ENCODE measurements around the gene CA5A. TPM values are rescaled to one million over a fixed set of nuclear protein-coding genes. Genes with fewer than 3 reads are reported as not detected.

The CA5A gene
- total RNA-seq, 8 experiments from 2014 or later = 0.05 to 0.52 (median 0.17) TPM; not detected in 1

- peaks cover 14 to 29% of the 10 kb centered on the region in 2 donors for H3K4me1 ChIP-seq (replicated peaks in 1 of 2)
- H3K4me3 ChIP-seq = no peak overlapping the region
- no peak for ATAC-seq (replicated peaks in 6 of 8)
- 33 to 100% (median 100%) methylated on average over 1 to 3 of the region's 5 CpGs; no CpG with 5 or more reads in 3 of the 10 experiments for WGBS, 10 experiments
- in situ Hi-C loops (cut with MboI; ENCODE audit: low pct_unique_long_range_greater_than_20kb in 2 of 9, low sequenced_read_pairs in 9 of 9, unreplicated experiment in 9 of 9) = loop anchor here in 1 of 9 experiments (25.0 kb wide), 1 partner anchor 577 kb away; no protein-coding TSS in a partner anchor
- no peak overlapping the region for H3K27ac ChIP-seq
These were observed 24.0 kb upstream of the CA5A start for GRCh38 chr16:87960296-87960695.

DNA sequence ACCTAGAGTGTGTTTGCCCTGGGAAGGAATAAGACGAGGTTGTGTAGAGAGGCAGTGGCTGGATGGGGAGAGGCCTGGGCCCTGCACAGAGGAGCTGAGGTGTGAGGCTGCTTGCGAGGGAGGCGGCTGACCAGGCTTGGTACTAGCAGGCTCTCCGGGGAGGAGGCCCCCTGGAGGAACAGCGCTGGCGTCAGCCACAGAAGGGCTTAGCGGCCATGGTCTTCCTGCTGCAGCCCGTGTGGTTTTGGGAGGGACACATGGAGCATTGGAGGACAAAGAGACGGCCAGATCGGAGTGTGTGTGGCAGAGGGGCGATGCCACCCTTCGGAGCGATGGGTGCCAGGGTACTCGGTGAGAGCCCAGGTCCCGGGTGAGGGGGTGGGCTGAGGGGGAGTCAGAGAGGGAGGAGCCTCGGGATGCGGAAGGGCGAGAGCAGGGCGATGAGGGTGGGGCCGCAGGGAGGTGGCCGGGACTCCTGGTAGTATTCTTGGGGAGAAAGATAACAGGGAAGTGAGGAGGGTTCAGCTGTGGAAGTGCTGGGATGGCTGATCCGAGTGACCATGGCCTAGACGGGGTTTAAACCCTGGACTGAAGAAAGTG is 23.2 kb upstream of the CA5A start:
- Histone ChIP-seq H3K4me3 (no peak overlapping the region), H3K27ac (no peak overlapping the region), H3K4me1 (replicated peaks in 1 of 2) (peaks cover 14 to 29% of the 10 kb centered on the region in 2 donors)
- ATAC-seq (replicated peaks in 6 of 8) = peak in 1 of 8 experiments; percentile 3
- WGBS, 10 experiments = 40 to 100% (median 96%) methylated on average over 1 to 5 of the region's 23 CpGs; no CpG with 5 or more reads in 3 of the 10 experiments
- in situ Hi-C loops (cut with MboI; ENCODE audit: low pct_unique_long_range_greater_than_20kb in 2 of 9, low sequenced_read_pairs in 9 of 9, unreplicated experiment in 9 of 9) = loop anchor here in 1 of 9 experiments (25.0 kb wide), 1 partner anchor 578 kb away; no protein-coding TSS in a partner anchor

DNA sequence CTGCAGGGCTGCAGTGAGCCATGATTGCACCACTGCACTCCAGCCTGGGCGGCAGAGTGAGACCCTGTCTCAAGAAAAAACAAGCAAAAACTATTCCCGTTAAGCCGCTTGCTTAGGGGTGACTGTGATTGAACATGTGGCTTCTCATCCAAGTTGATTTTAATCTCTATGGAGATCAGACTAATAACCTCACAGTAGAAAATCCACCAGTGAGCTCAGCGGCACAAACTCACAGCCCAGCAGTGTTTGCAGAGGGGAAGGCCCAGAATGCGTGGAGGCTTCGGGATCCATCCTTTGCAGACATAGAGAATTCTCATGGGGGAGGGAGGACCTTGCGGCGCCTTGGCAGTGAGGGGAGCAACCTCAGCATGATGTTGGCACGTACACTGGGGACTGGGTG is 22.3 kb upstream of the CA5A start:
- Histone ChIP-seq H3K4me3 (no peak overlapping the region), H3K27ac (no peak overlapping the region), H3K4me1 (replicated peaks in 1 of 2) (peaks cover 14 to 26% of the 10 kb centered on the region in 2 donors)
- peak in 1 of 8 experiments; percentile 10 for ATAC-seq (replicated peaks in 6 of 8)
- WGBS, 10 experiments = 80 to 100% (median 90%) methylated on average over 2 to 8 of the region's 9 CpGs; no CpG with 5 or more reads in 3 of the 10 experiments
- in situ Hi-C loops (cut with MboI; ENCODE audit: low pct_unique_long_range_greater_than_20kb in 2 of 9, low sequenced_read_pairs in 9 of 9, unreplicated experiment in 9 of 9) = loop anchor here in 1 of 9 experiments (25.0 kb wide), 1 partner anchor 579 kb away; no protein-coding TSS in a partner anchor

- in situ Hi-C loops (cut with MboI; ENCODE audit: low pct_unique_long_range_greater_than_20kb in 2 of 9, low sequenced_read_pairs in 9 of 9, unreplicated experiment in 9 of 9) = loop anchor here in 1 of 9 experiments (25.0 kb wide), 1 partner anchor 580 kb away; no protein-coding TSS in a partner anchor
- 89 to 100% (median 97%) methylated on average over 4 to 19 of the region's 34 CpGs; no CpG with 5 or more reads in 1 of the 10 experiments for WGBS, 10 experiments
- no peak for ATAC-seq (replicated peaks in 6 of 8)
- H3K4me1 ChIP-seq (replicated peaks in 1 of 2) = peaks cover 16 to 24% of the 10 kb centered on the region in 2 donors
- H3K4me3 ChIP-seq = no peak overlapping the region
- H3K27ac ChIP-seq = no peak overlapping the region
These were observed 21.2 kb upstream of the CA5A start for GRCh38 chr16:87957296-87958094.

DNA sequence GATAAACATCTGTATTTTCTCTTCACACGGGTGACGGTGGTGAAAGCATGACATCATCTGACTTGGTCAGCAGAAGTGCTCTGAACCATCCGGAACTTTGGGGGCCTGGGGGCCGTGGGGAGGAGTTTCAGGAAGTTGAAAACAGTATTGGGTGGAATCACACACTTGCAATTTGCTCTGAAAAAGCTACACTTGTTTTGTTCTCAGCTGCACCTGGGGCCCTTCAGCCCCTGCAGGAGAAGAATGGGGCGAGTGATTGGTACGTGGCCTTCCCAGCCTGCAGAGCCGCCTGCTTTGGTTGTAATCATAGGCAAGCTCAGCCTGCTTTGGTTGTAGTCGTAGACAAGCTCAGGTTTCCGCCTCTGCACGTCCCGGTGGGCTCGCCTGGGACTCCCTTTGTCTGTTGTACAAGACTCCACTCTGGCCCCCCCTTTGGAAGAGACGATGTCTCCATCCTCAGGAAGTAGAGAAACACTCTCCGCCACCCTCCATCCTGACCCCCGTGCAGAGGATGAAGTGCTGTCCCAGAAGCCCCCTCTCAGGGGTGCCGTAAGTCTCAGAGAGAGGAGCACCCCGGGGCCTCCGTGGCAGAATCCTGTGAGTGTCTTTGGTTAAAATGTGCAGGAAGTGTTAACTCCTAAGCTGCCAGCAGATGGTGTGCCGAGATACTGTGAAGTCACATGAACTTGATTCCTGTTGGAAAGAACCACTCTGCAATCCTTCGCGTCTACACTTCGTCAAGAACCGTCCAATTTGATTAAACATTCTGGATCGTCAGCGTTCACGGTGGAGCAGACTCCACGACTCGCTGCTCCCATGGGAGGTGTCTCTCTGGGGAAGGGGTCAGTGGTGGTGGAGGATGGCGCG is 20.3 kb upstream of the CA5A start:
- ATAC-seq (replicated peaks in 6 of 8) = peak in 6 of 8 experiments; percentile 40 to 66 (median 46)
- in situ Hi-C loops (cut with MboI; ENCODE audit: low pct_unique_long_range_greater_than_20kb in 2 of 9, low sequenced_read_pairs in 9 of 9, unreplicated experiment in 9 of 9) = loop anchor here in 1 of 9 experiments (25.0 kb wide), 1 partner anchor 581 kb away; no protein-coding TSS in a partner anchor
- Histone ChIP-seq H3K4me1 (replicated peaks in 1 of 2) (peaks cover 18 to 27% of the 10 kb centered on the region in 2 donors), H3K27ac (peak overlapping the region; percentile 46 to 79), H3K4me3 (peak overlapping the region in 2 of 5 donors; percentile 2 to 4)
- 10 to 77% (median 55%) methylated on average over 2 to 19 of the region's 30 CpGs for WGBS, 10 experiments

DNA sequence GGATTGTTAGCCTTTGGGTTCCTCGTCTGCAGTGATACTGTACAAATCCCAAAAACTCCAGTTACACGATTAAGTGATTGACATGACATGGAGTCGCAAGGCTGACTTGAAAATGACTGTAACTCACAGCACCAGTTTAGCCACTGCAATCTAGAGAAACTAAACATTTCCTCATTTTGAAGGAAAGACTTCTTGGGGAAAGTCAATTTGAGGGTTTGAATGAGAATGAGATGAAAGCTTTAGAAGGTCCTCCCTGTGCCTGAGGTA is 19.7 kb upstream of the CA5A start:
- Histone ChIP-seq H3K27ac (peak overlapping the region; percentile 46 to 79), H3K4me1 (replicated peaks in 1 of 2) (peaks cover 18 to 27% of the 10 kb centered on the region in 2 donors), H3K4me3 (no peak overlapping the region)
- ATAC-seq (replicated peaks in 6 of 8) = no peak
- in situ Hi-C loops (cut with MboI; ENCODE audit: low pct_unique_long_range_greater_than_20kb in 2 of 9, low sequenced_read_pairs in 9 of 9, unreplicated experiment in 9 of 9) = loop anchor here in 1 of 9 experiments (25.0 kb wide), 1 partner anchor 581 kb away; no protein-coding TSS in a partner anchor
- 50 to 90% (median 85%) methylated on average over 2 to 3 of the region's 3 CpGs; no CpG with 5 or more reads in 6 of the 10 experiments for WGBS, 10 experiments

DNA sequence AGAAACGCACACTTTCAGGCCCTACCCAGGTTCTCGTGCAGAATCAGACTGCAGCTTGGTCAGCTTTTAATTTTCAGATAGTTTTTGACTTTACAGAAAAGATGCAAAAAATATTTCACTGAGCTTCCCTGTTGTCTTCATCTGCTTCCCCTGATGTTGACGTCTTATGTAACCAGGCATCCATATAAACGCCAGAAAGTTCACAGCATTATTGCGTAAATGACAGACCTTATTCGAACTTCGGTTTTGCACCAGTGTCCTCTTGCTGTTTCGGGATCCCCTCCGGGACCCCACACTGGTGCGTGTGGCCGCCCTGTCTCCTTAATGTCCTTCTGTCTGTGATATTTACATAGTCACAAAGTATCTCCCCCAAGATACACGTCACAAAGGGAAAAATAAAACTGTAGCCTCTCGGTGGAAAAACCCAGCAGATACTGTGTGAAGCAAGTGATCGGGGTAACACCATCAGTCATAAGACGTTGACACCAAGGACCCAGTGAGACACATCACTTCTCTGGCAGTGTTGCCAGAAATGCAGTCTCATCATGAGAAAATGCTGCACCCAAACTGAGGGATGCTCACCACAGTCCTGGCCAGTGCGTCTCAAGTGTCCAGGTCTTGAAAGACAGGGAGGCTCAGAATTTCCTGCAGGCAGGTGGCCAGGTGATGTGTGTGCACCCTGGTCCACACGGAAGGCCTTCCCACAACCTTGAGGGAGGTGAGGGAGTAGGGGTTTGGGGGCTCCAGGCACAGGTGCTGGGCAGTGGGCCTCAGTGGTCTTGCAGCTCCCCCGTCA is 19.2 kb upstream of the CA5A start:
- H3K27ac ChIP-seq = peak overlapping the region in 1 of 2 donors; percentile 79
- ATAC-seq (replicated peaks in 6 of 8) = no peak
- H3K4me3 ChIP-seq = no peak overlapping the region
- 75 to 98% (median 92%) methylated on average over 2 to 11 of the region's 18 CpGs; no CpG with 5 or more reads in 1 of the 10 experiments for WGBS, 10 experiments
- in situ Hi-C loops (cut with MboI; ENCODE audit: low pct_unique_long_range_greater_than_20kb in 2 of 9, low sequenced_read_pairs in 9 of 9, unreplicated experiment in 9 of 9) = loop anchor here in 1 of 9 experiments (25.0 kb wide), 1 partner anchor 582 kb away; no protein-coding TSS in a partner anchor
- peaks cover 18 to 27% of the 10 kb centered on the region in 2 donors for H3K4me1 ChIP-seq (replicated peaks in 1 of 2)

DNA sequence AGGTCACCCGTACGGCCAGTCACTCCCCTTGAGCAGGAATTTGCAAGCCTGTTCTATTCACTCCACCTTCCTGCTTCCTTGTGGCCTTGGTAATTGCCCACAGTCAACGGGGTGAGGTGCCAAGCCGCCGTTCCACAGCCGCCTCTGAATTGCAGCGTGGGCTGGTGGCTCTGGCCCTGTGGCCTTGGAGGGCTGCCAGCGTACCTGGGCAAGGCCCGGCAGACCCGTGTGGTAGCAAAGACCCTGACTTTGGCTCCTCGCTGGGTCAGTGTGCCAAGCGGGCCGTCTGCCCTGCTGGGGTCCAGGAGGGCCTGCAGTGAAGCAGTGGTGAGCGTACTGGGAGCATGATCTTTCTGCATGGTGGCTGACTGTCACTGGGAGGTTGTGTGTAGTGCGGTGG is 18.5 kb upstream of the CA5A start:
- no peak overlapping the region for H3K4me3 ChIP-seq
- in situ Hi-C loops (cut with MboI; ENCODE audit: low pct_unique_long_range_greater_than_20kb in 2 of 9, low sequenced_read_pairs in 9 of 9, unreplicated experiment in 9 of 9) = loop anchor here in 1 of 9 experiments (25.0 kb wide), 1 partner anchor 582 kb away; no protein-coding TSS in a partner anchor
- H3K4me1 ChIP-seq (replicated peaks in 1 of 2) = peaks cover 18 to 27% of the 10 kb centered on the region in 2 donors
- H3K27ac ChIP-seq = no peak overlapping the region
- WGBS, 10 experiments = 0 to 100% (median 83%) methylated on average over 1 to 8 of the region's 15 CpGs; no CpG with 5 or more reads in 2 of the 10 experiments
- no peak for ATAC-seq (replicated peaks in 6 of 8)

GRCh38 chr16:87954361-87954760 is 18.0 kb upstream of the CA5A start:
- no peak for ATAC-seq (replicated peaks in 6 of 8)
- 58 to 100% (median 95%) methylated on average over 1 to 7 of the region's 14 CpGs; no CpG with 5 or more reads in 4 of the 10 experiments for WGBS, 10 experiments
- Histone ChIP-seq H3K27ac (no peak overlapping the region), H3K4me3 (no peak overlapping the region), H3K4me1 (replicated peaks in 1 of 2) (peaks cover 18 to 27% of the 10 kb centered on the region in 2 donors)
- in situ Hi-C loops (cut with MboI; ENCODE audit: low pct_unique_long_range_greater_than_20kb in 2 of 9, low sequenced_read_pairs in 9 of 9, unreplicated experiment in 9 of 9) = loop anchor here in 1 of 9 experiments (25.0 kb wide), 1 partner anchor 583 kb away; no protein-coding TSS in a partner anchor

DNA sequence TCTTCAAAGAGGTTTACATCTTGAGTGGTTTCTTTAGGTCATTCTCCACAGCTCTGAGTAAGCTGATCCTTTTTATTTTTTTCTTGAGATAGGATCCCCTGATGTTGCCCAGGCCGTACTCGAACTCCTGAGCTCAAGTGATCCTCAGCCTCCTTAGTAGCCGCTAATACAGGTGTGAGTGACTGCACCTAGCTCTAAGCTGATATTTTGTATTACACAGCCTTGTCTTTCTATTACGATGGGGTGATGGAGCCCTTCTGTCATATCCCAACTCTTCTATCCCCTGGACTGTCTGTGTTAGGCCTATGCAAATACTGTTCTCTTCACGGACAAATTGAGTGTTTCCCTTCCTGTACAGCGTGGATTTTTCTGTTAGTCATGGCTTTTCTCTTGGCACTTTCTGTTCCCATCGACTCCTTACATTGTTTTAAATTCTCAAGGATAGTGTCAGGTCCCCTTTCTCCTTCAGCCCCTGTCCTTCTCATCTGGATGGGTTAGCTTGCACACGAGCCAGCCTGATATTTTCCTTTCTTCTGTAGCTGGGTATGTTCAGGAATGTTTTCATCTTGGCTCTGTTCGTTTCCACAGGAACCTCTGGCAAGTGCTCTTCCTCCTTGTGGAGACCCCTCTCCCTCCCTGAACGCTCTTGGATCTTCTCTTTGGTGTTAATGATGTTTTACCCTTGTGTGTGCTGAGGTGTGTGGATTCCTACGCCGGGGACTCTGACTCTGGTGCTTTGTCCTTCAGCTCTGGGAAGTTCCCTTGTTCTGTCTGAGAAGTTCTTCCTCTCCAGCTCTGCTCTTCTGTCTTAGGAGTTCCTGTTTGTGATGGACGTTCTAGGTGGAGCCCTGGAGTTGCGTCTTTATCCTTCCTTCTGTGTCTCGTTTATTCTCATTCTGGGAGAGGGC is 17.2 kb upstream of the CA5A start:
- H3K4me1 ChIP-seq (replicated peaks in 1 of 2) = peaks cover 18 to 27% of the 10 kb centered on the region in 2 donors
- 23 to 96% (median 85%) methylated on average over 4 to 12 of the region's 15 CpGs for WGBS, 10 experiments
- ATAC-seq (replicated peaks in 6 of 8) = no peak
- in situ Hi-C loops (cut with MboI; ENCODE audit: low pct_unique_long_range_greater_than_20kb in 2 of 9, low sequenced_read_pairs in 9 of 9, unreplicated experiment in 9 of 9) = loop anchor here in 1 of 9 experiments (25.0 kb wide), 1 partner anchor 584 kb away; no protein-coding TSS in a partner anchor
- H3K4me3 ChIP-seq = no peak overlapping the region
- H3K27ac ChIP-seq = no peak overlapping the region

- H3K4me3 ChIP-seq = peak overlapping the region in 4 of 5 donors; percentile 51 to 72 (median 54)
- ATAC-seq (replicated peaks in 6 of 8) = no peak
- 86 to 100% (median 95%) methylated on average over 1 to 14 of the region's 16 CpGs; no CpG with 5 or more reads in 1 of the 10 experiments for WGBS, 10 experiments
- H3K4me1 ChIP-seq (replicated peaks in 1 of 2) = peaks cover 18 to 25% of the 10 kb centered on the region in 2 donors
- in situ Hi-C loops (cut with MboI; ENCODE audit: low pct_unique_long_range_greater_than_20kb in 2 of 9, low sequenced_read_pairs in 9 of 9, unreplicated experiment in 9 of 9) = loop anchor here in 1 of 9 experiments (25.0 kb wide), 1 partner anchor 585 kb away; no protein-coding TSS in a partner anchor
- no peak overlapping the region for H3K27ac ChIP-seq
These were observed 16.4 kb upstream of the CA5A start for GRCh38 chr16:87952751-87953150.

Measured in motor neuron (in vitro differentiated cells).